Measurements from ENCODE around the gene DOK7.

- no peak for TF ChIP-seq CTCF (IDR thresholded peaks at IDR 0.05; ENCODE audit: low read length)
- peak; percentile 1 for TF ChIP-seq EZH2 (optimal IDR thresholded peaks at IDR 0.05; ENCODE audit: low read depth, low read length)
These were observed 18.0 kb downstream of the DOK7 start for GRCh38 chr4:3481113-3481531.

Measured in MM.1S (cell line).